H54 (cell line): ENCODE measurements around the gene RNF44.
"Not testable (repeated sequence)": the region's sequence is repeated elsewhere in the genome, so short reads cannot be mapped to it uniquely, and the experiment has no call there.

ENCODE experiments used
- DNase-seq: peaks from one replicate; pipeline ENCODE4 v3.0.0; 2011; ENCODE audit warnings: low spot score, mixed read lengths; ENCODE audit not compliant: insufficient read length
- FAIRE-seq: peaks from 3 replicates; lab custom pipeline; 2011; peaks lifted over from hg19 to GRCh38; lab: Jason Lieb, UNC
- POLR2A ChIP-seq: IDR thresholded peaks from 2 replicates; pipeline ENCODE4 v1.6.1; 2011; ENCODE audit warnings: low read depth, mild to moderate bottlenecking, low read length

The RNF44 gene

GRCh38 chr5:176564002-176564401 lies 26.8 kb upstream of the RNF44 start:
- FAIRE-seq (no peak), DNase-seq (no peak)
- TF ChIP-seq POLR2A = no peak

GRCh38 chr5:176562189-176562588 lies 25.0 kb upstream of the RNF44 start:
- FAIRE-seq (no peak), DNase-seq (no peak)
- no peak for TF ChIP-seq POLR2A

- no peak for TF ChIP-seq POLR2A
- no peak for FAIRE-seq
- DNase-seq = no peak
These were observed 24.1 kb upstream of the RNF44 start for GRCh38 chr5:176561259-176561658.

- TF ChIP-seq POLR2A = no peak
- DNase-seq (no peak), FAIRE-seq (no peak)
These were observed 23.2 kb upstream of the RNF44 start for GRCh38 chr5:176560364-176560763.

- DNase-seq = no peak
- no peak for TF ChIP-seq POLR2A
- FAIRE-seq = no peak
These were observed 22.5 kb upstream of the RNF44 start for GRCh38 chr5:176559683-176560082.

- TF ChIP-seq POLR2A = no peak
- DNase-seq (no peak), FAIRE-seq (no peak)
These were observed 20.6 kb upstream of the RNF44 start for GRCh38 chr5:176557846-176558245.

GRCh38 chr5:176553260-176554085 lies 16.3 kb upstream of the RNF44 start:
- DNase-seq (no peak), FAIRE-seq (no peak)
- no peak for TF ChIP-seq POLR2A

GRCh38 chr5:176552332-176552869 lies 15.2 kb upstream of the RNF44 start:
- FAIRE-seq (no peak), DNase-seq (no peak)
- TF ChIP-seq POLR2A = no peak

- DNase-seq, FAIRE-seq: not testable (repeated sequence)
These were observed 13.7 kb upstream of the RNF44 start for GRCh38 chr5:176550937-176551336.

GRCh38 chr5:176550275-176550831 lies 13.2 kb upstream of the RNF44 start:
- FAIRE-seq = no peak
- no peak for TF ChIP-seq POLR2A
- DNase-seq = no peak

GRCh38 chr5:176549871-176550270 lies 12.7 kb upstream of the RNF44 start:
- no peak for DNase-seq
- TF ChIP-seq POLR2A = no peak
- FAIRE-seq = no peak

GRCh38 chr5:176548967-176549444 lies 11.8 kb upstream of the RNF44 start, which contains the start of gene CDHR2:
Gene CDHR2, plus strand, starts transcription at chr5:176549342. Its CDS starts 16,011 bp downstream, at chr5:176565353.
- FAIRE-seq = no peak
- TF ChIP-seq POLR2A = no peak
- no peak for DNase-seq

GRCh38 chr5:176547802-176548201 lies 10.6 kb upstream of the RNF44 start:
- DNase-seq = no peak
- no peak for TF ChIP-seq POLR2A
- no peak for FAIRE-seq

GRCh38 chr5:176545737-176546509 lies 8.7 kb upstream of the RNF44 start:
- FAIRE-seq (no peak), DNase-seq (no peak)
- no peak for TF ChIP-seq POLR2A
